CD4-positive, alpha-beta T cell (primary cell): ENCODE results near the gene CXCR2. TPM values are rescaled to one million over a fixed set of nuclear protein-coding genes. Genes with fewer than 3 reads are reported as not detected.

Experiments
- ATAC-seq: fragments of 200-7000 bp; cut with Tn5 transposase; one replicate; pipeline ENCODE4 v1.10.0; 2022; ENCODE audit warnings: mild to moderate bottlenecking; ENCODE audit not compliant: poor library complexity
- CTCF ChIA-PET: fragments of 350-600 bp; sonication (Branson Sonifier 250); formaldehyde crosslinking; loops from one replicate; lab custom pipeline; 2021; ENCODE audit warnings: antibody characterized with exemption, inconsistent platforms; lab: Charles Lee
- POLR2A ChIA-PET: fragments of 350-600 bp; sonication (Branson Sonifier 250); formaldehyde crosslinking; loops from one replicate; lab custom pipeline; 2021; ENCODE audit warnings: antibody characterized with exemption, inconsistent platforms; lab: Charles Lee
- DNase-seq, 14 experiments: peaks; one replicate each; pipeline ENCODE4 v3.0.0-alpha.2; 2013 to 2020; ENCODE audit warnings: mixed read lengths in 2 of 14
- H3K27ac ChIP-seq, 2 donors: one replicate each; pipeline versions ENCODE4 v1.5.1 to v1.7.0; 2013; ENCODE audit warnings: low read length in 2 of 2, low read depth in 1 of 2, mild to moderate bottlenecking in 1 of 2
- H3K27me3 ChIP-seq, 2 experiments: 1 replicate in 1 of 2; 2 replicates in 1 of 2; pipeline versions ENCODE4 v1.6.1 to v1.7.0; 2013; ENCODE audit warnings: low read length in 2 of 2, control low read depth in 1 of 2, mild to moderate bottlenecking in 1 of 2, moderate library complexity in 1 of 2; ENCODE audit not compliant: insufficient read depth in 2 of 2, control insufficient read depth in 1 of 2
- H3K36me3 ChIP-seq: one replicate; pipeline ENCODE4 v1.6.1; 2013; ENCODE audit warnings: low read length, control low read depth; ENCODE audit not compliant: insufficient read depth
- H3K4me1 ChIP-seq: one replicate; pipeline ENCODE4 v1.6.1; 2013; ENCODE audit warnings: low read length, control low read depth; ENCODE audit not compliant: insufficient read depth
- H3K4me3 ChIP-seq: one replicate; pipeline ENCODE4 v1.5.1; 2013; ENCODE audit warnings: mild to moderate bottlenecking, low read length, moderate library complexity
- H3K9me3 ChIP-seq, 2 experiments: 1 replicate in 1 of 2; 2 replicates in 1 of 2; pipeline versions ENCODE4 v1.6.1 to v1.7.0; 2013; ENCODE audit warnings: low read length in 2 of 2, mild to moderate bottlenecking in 2 of 2, control low read depth in 1 of 2, moderate library complexity in 1 of 2; ENCODE audit not compliant: control insufficient read depth in 1 of 2, insufficient read depth in 1 of 2
- H3K27ac Mint-ChIP-seq: one replicate; pipeline ENCODE4 v1.8.0; 2020; ENCODE audit warnings: mixed read lengths
- H3K27me3 Mint-ChIP-seq: one replicate; pipeline ENCODE4 v1.8.0; 2021; ENCODE audit warnings: mixed read lengths
- H3K36me3 Mint-ChIP-seq: one replicate; pipeline ENCODE4 v1.8.0; 2021; ENCODE audit warnings: low read depth, mixed read lengths
- H3K4me1 Mint-ChIP-seq: one replicate; pipeline ENCODE4 v1.8.0; 2021; ENCODE audit warnings: low read depth, mixed read lengths
- H3K4me3 Mint-ChIP-seq: one replicate; pipeline ENCODE4 v1.8.0; 2020; ENCODE audit warnings: mild to moderate bottlenecking, mixed read lengths
- H3K9me3 Mint-ChIP-seq: one replicate; pipeline ENCODE4 v1.8.0; 2020; ENCODE audit warnings: mixed read lengths
- CTCF ChIP-seq: fragments of 200-600 bp; IDR thresholded peaks from one replicate; pipeline ENCODE4 v1.8.0; 2022; ENCODE audit warnings: antibody characterized with exemption, mild to moderate bottlenecking
- intact Hi-C, 2 experiments: fragments of 100-400 bp; cut with DNase I in 1 of 2; cut with micrococcal nuclease in 1 of 2; formaldehyde crosslinking; loops; one replicate each; pipeline versions ENCODE4 v1.15.1 to v1.9.0; 2023 to 2025; cut with DNase I, micrococcal nuclease
- total RNA-seq, 174 experiments: library from RNA in 2 of 174; stranded (reverse) in 2 of 174; gene quantifications; one replicate each; pipeline ENCODE4 v1.2.3 and lab custom pipeline; 2021 to 2026

CXCR2 gene
- total RNA-seq, 2 experiments from 2014 or later: not detected

- no peak for ATAC-seq
- intact Hi-C loops: no loop called here
- peaks cover under 1% of the 10 kb centered on the region for H3K4me1 Mint-ChIP-seq
Measured at GRCh38 chr2:218130822-218131221, 5.0 kb downstream of the CXCR2 start.

GRCh38 chr2:218137514-218137913 is 11.7 kb downstream of the CXCR2 start:
- Histone ChIP-seq H3K4me1 (no peaks in the 10 kb centered on the region), H3K4me3 (no peak overlapping the region), H3K36me3 (no peaks in the 10 kb centered on the region), H3K27me3 (peaks cover 9 to 15% of the 10 kb centered on the region in 2 experiments), H3K27ac (no peak overlapping the region), H3K9me3 (no peaks in the 10 kb centered on the region)
- no peak overlapping the region for H3K27ac Mint-ChIP-seq
- no peak for ATAC-seq
- H3K4me1 Mint-ChIP-seq: no peaks in the 10 kb centered on the region
- intact Hi-C loops: no loop called here
- H3K27me3 Mint-ChIP-seq: peaks cover 40% of the 10 kb centered on the region
- no peak for TF ChIP-seq CTCF
- H3K4me3 Mint-ChIP-seq: no peak overlapping the region
- ChIA-PET CTCF (no interaction called here), POLR2A (no interaction called here)
- H3K9me3 Mint-ChIP-seq: no peaks in the 10 kb centered on the region
- H3K36me3 Mint-ChIP-seq: no peaks in the 10 kb centered on the region
- no peak for DNase-seq

More at GRCh38 chr2:218130822-218131221, 5.0 kb downstream of the CXCR2 start:
- DNase-seq: no peak
- no peak for TF ChIP-seq CTCF
- POLR2A ChIA-PET: no interaction called here
- H3K27ac Mint-ChIP-seq: no peak overlapping the region
- H3K9me3 Mint-ChIP-seq: no peaks in the 10 kb centered on the region
- Histone ChIP-seq H3K4me3 (no peak overlapping the region), H3K36me3 (no peaks in the 10 kb centered on the region), H3K27me3 (peaks cover 0 to 5% of the 10 kb centered on the region in 2 experiments), H3K9me3 (no peaks in the 10 kb centered on the region), H3K4me1 (no peaks in the 10 kb centered on the region), H3K27ac (no peak overlapping the region)
- H3K4me3 Mint-ChIP-seq: no peak overlapping the region
- H3K36me3 Mint-ChIP-seq: no peaks in the 10 kb centered on the region
- CTCF ChIA-PET: no interaction called here
- peaks cover 31% of the 10 kb centered on the region for H3K27me3 Mint-ChIP-seq

- DNase-seq (no peak), ATAC-seq (no peak)
- intact Hi-C loops: no loop called here
- H3K36me3 ChIP-seq: no peaks in the 10 kb centered on the region
- no peaks in the 10 kb centered on the region for H3K36me3 Mint-ChIP-seq
- no peaks in the 10 kb centered on the region for H3K4me1 ChIP-seq
- no peak overlapping the region for H3K27ac Mint-ChIP-seq
- POLR2A ChIA-PET: no interaction called here
- no peak overlapping the region for H3K4me3 ChIP-seq
- H3K27me3 Mint-ChIP-seq: peaks cover 40% of the 10 kb centered on the region
- peaks cover 9 to 15% of the 10 kb centered on the region in 2 experiments for H3K27me3 ChIP-seq
- H3K4me1 Mint-ChIP-seq: no peaks in the 10 kb centered on the region
- TF ChIP-seq CTCF: no peak
- H3K9me3 ChIP-seq: no peaks in the 10 kb centered on the region
- CTCF ChIA-PET: no interaction called here
- no peaks in the 10 kb centered on the region for H3K9me3 Mint-ChIP-seq
- H3K27ac ChIP-seq: no peak overlapping the region
- H3K4me3 Mint-ChIP-seq: no peak overlapping the region
Measured at GRCh38 chr2:218138047-218138446, 12.2 kb downstream of the CXCR2 start.
